PC-3 (cell line): ENCODE measurements around the gene RDH12.

Experiments used
- CTCF ChIP-seq: fragments of 300-600 bp; sonication (generic); conservative IDR thresholded peaks from 2 replicates; pipeline ENCODE4 v1.5.1; 2017; ENCODE audit warnings: antibody characterized with exemption, low read depth, mild to moderate bottlenecking, low read length
- EZH2 ChIP-seq: fragments of 300-600 bp; sonication (generic); IDR thresholded peaks from one replicate; pipeline ENCODE4 v1.6.1; 2017; ENCODE audit warnings: antibody characterized with exemption, mild to moderate bottlenecking, low read length; ENCODE audit not compliant: unreplicated experiment
- EZH2phosphoT487 ChIP-seq: fragments of 300-600 bp; sonication (generic); IDR thresholded peaks from 2 replicates; pipeline ENCODE4 v1.6.1; 2018; ENCODE audit warnings: mild to moderate bottlenecking, antibody characterized with exemption, low read length, borderline replicate concordance

GRCh38 chr14:67738740-67739504 is 37.2 kb downstream of the RDH12 start:
- TF ChIP-seq CTCF (no peak), EZH2 (no peak), EZH2phosphoT487 (no peak)
